NCI-H446 (cell line): Measurements from ENCODE around the gene DNAH2.
A peak's percentile ranks its signal among the peaks of the same experiment; 100 is the strongest.
"Not testable (repeated sequence)": the region's sequence is repeated elsewhere in the genome, so short reads cannot be mapped to it uniquely, and the experiment has no call there.

ENCODE experiments used
- DNase-seq, 2 experiments: peaks; one replicate each; lab custom pipeline; 2025; lab: John Stamatoyannopoulos, UW

The DNAH2 gene

GRCh38 chr17:7851438-7852261 is 134.1 kb downstream of the DNAH2 start:
- DNase-seq = peak in 1 of 2 experiments; percentile 28

GRCh38 chr17:7852262-7852670 is 134.7 kb downstream of the DNAH2 start:
- no peak for DNase-seq

- no peak for DNase-seq
Observed at GRCh38 chr17:7852919-7853690, 135.6 kb downstream of the DNAH2 start.

- DNase-seq = no peak
Observed at GRCh38 chr17:7853691-7854038, 136.1 kb downstream of the DNAH2 start.

GRCh38 chr17:7854078-7854777 is 136.7 kb downstream of the DNAH2 start:
- DNase-seq = no peak

- DNase-seq = no peak
Observed at GRCh38 chr17:7854851-7855659, 137.5 kb downstream of the DNAH2 start, which contains the start of gene TMEM88. TMEM88 (plus strand) TSS chr17:7855066; CDS start chr17:7855075, 9 bp downstream.

GRCh38 chr17:7855660-7856010 is 138.1 kb downstream of the DNAH2 start:
- no peak for DNase-seq

GRCh38 chr17:7856011-7856810 is 138.7 kb downstream of the DNAH2 start:
- no peak for DNase-seq

GRCh38 chr17:7856811-7857712 is 139.5 kb downstream of the DNAH2 start, which contains the start of gene NAA38:
NAA38 (minus strand) TSS chr17:7857559; CDS start chr17:7857463, 96 bp downstream.
- DNase-seq = peak; percentile 97 to 99

GRCh38 chr17:7857713-7858521 is 140.4 kb downstream of the DNAH2 start, which contains the start of gene CYB5D1:
CYB5D1 (plus strand) TSS chr17:7858003; CDS start chr17:7858135, 132 bp downstream.
- peak; percentile 92 to 95 for DNase-seq

- peak in 1 of 2 experiments; percentile 19 for DNase-seq
Observed at GRCh38 chr17:7858522-7858810, 140.9 kb downstream of the DNAH2 start.

GRCh38 chr17:7859028-7859427 is 141.5 kb downstream of the DNAH2 start:
- DNase-seq = no peak

- DNase-seq = peak in 1 of 2 experiments; percentile 65
Observed at GRCh38 chr17:7862692-7863437, 145.3 kb downstream of the DNAH2 start.

- not testable (repeated sequence) for DNase-seq
Observed at GRCh38 chr17:7864384-7864783, 146.8 kb downstream of the DNAH2 start.

- DNase-seq = no peak
Observed at GRCh38 chr17:7864995-7865650, 147.6 kb downstream of the DNAH2 start.

- DNase-seq = no peak
Observed at GRCh38 chr17:7867881-7868329, 150.4 kb downstream of the DNAH2 start.

- DNase-seq = no peak
Observed at GRCh38 chr17:7873051-7873450, 155.5 kb downstream of the DNAH2 start.
